ENCODE data around the gene RNPS1. TPM values are rescaled to one million over a fixed set of nuclear protein-coding genes. Genes with fewer than 3 reads are reported as not detected.

RNPS1 gene
- total and polyA plus RNA-seq, 2 donors (not counting 1 experiment from before 2014, with no cell fraction given), result 209 to 265 TPM

GRCh38 chr16:2253293-2253692 lies 14.6 kb downstream of the RNPS1 start:
- Histone ChIP-seq H2AFZ (ENCODE audit: insufficient read depth, low read depth, low read length, poor library complexity, severe bottlenecking) (no peak overlapping the region), H3K4me3 (ENCODE audit: control extremely low read depth in 1 of 5, extremely low read depth in 1 of 5, insufficient read depth in 1 of 5, low read depth in 2 of 5, low read length in 4 of 5) (no peak overlapping the region), H4K20me1 (ENCODE audit: control insufficient read depth, insufficient read depth, low read length, poor library complexity, severe bottlenecking) (peaks cover 18% of the 10 kb centered on the region), H3K79me2 (ENCODE audit: control insufficient read depth, insufficient read depth, low read length) (peaks cover 23% of the 10 kb centered on the region), H3K9ac (ENCODE audit: low read length) (no peak overlapping the region), H3K9me3 (ENCODE audit: control extremely low read depth in 1 of 3, control insufficient read depth in 2 of 3, insufficient read depth in 1 of 3, low read length in 2 of 3) (no peaks in the 10 kb centered on the region), H3K27me3 (replicated peaks in 1 of 4; ENCODE audit: control extremely low read depth in 1 of 4, control insufficient read depth in 3 of 4, insufficient read depth in 4 of 4, low read length in 3 of 4) (no peaks in the 10 kb centered on the region), H3K36me3 (replicated peaks in 1 of 2; ENCODE audit: control extremely low read depth in 1 of 2, control insufficient read depth in 1 of 2, extremely low read depth in 1 of 2, insufficient read depth in 2 of 2, low read length in 1 of 2) (peaks cover 0 to 39% of the 10 kb centered on the region in 2 experiments), H3K4me2 (replicated peaks; ENCODE audit: low read depth, low read length, poor library complexity, severe bottlenecking) (no peak overlapping the region), H3K27ac (ENCODE audit: low read length in 2 of 2) (peak overlapping the region; percentile 68 to 72), H3K4me1 (ENCODE audit: control insufficient read depth in 2 of 2, insufficient read depth in 2 of 2, low read length in 2 of 2) (peaks cover 12 to 41% of the 10 kb centered on the region in 2 donors)
- ChIA-PET POLR2A (no interaction called here), CTCF (interaction anchor here (0.6 to 3.9 kb wide), 5 partner anchors 10 to 233 kb away, joined by 3 to 71 read pairs (median 3); partner anchors contain the start of gene CASKIN1)
- WGBS (ENCODE audit: insufficient coverage), result 65% methylated on average over 7 of the region's 11 CpGs
- Mint-ChIP-seq H3K27me3 (no peaks in the 10 kb centered on the region), H3K4me1 (peaks cover 26% of the 10 kb centered on the region), H3K27ac (peak overlapping the region; percentile 90), H3K9me3 (ENCODE audit: insufficient read depth) (no peaks in the 10 kb centered on the region), H3K4me3 (peak overlapping the region; percentile 71)
- intact Hi-C loops (cut with micrococcal nuclease), result loop anchor here (5.0 to 10.0 kb wide), 3 partner anchors 89 to 254 kb away; partner anchors contain the start of genes ABCA3 and NHERF2
- no peak for ATAC-seq (ENCODE audit: low read depth)
- DNase-seq, result no peak
- TF ChIP-seq EZH2 (IDR thresholded peaks at IDR 0.05; ENCODE audit: borderline replicate concordance, insufficient read depth, low read depth, low read length, poor library complexity, severe bottlenecking), result no peak
- TF ChIP-seq CTCF (IDR thresholded peaks at IDR 0.05), result no peak

- H3K4me1 ChIP-seq (ENCODE audit: control insufficient read depth in 2 of 2, insufficient read depth in 2 of 2, low read length in 2 of 2), result peaks cover 12 to 41% of the 10 kb centered on the region in 2 donors
- H3K9ac ChIP-seq (ENCODE audit: low read length), result no peak overlapping the region
- ChIA-PET CTCF (interaction anchor here (0.5 to 3.9 kb wide), 13 partner anchors 11 to 1083 kb away, joined by 3 to 71 read pairs (median 5); partner anchors contain the start of gene CASKIN1), POLR2A (interaction anchor here (1.8 to 2.5 kb wide), 2 partner anchors 16 to 48 kb away, joined by 4 to 13 read pairs; partner anchors contain the start of genes MLST8 and RNPS1)
- H3K27me3 Mint-ChIP-seq, result no peaks in the 10 kb centered on the region
- peak overlapping the region; percentile 68 to 72 for H3K27ac ChIP-seq (ENCODE audit: low read length in 2 of 2)
- intact Hi-C loops (cut with micrococcal nuclease), result loop anchor here (5.0 to 10.0 kb wide), 3 partner anchors 90 to 255 kb away; partner anchors contain the start of genes ABCA3 and NHERF2
- no peak for TF ChIP-seq CTCF (IDR thresholded peaks at IDR 0.05)
- TF ChIP-seq EZH2 (IDR thresholded peaks at IDR 0.05; ENCODE audit: borderline replicate concordance, insufficient read depth, low read depth, low read length, poor library complexity, severe bottlenecking), result no peak
- no peaks in the 10 kb centered on the region for H3K9me3 Mint-ChIP-seq (ENCODE audit: insufficient read depth)
- H2AFZ ChIP-seq (ENCODE audit: insufficient read depth, low read depth, low read length, poor library complexity, severe bottlenecking), result no peak overlapping the region
- H3K4me3 ChIP-seq (ENCODE audit: control extremely low read depth in 1 of 5, extremely low read depth in 1 of 5, insufficient read depth in 1 of 5, low read depth in 2 of 5, low read length in 4 of 5), result no peak overlapping the region
- H3K27ac Mint-ChIP-seq, result peak overlapping the region; percentile 90
- H3K36me3 ChIP-seq (replicated peaks in 1 of 2; ENCODE audit: control extremely low read depth in 1 of 2, control insufficient read depth in 1 of 2, extremely low read depth in 1 of 2, insufficient read depth in 2 of 2, low read length in 1 of 2), result peaks cover 0 to 34% of the 10 kb centered on the region in 2 experiments
- DNase-seq (peak; percentile 53), ATAC-seq (ENCODE audit: low read depth) (no peak)
- WGBS (ENCODE audit: insufficient coverage), result 100% methylated on average over 1 of the region's 7 CpGs
- H3K27me3 ChIP-seq (replicated peaks in 1 of 4; ENCODE audit: control extremely low read depth in 1 of 4, control insufficient read depth in 3 of 4, insufficient read depth in 4 of 4, low read length in 3 of 4), result no peaks in the 10 kb centered on the region
- peaks cover 24% of the 10 kb centered on the region for H3K79me2 ChIP-seq (ENCODE audit: control insufficient read depth, insufficient read depth, low read length)
- H3K4me1 Mint-ChIP-seq, result peaks cover 26% of the 10 kb centered on the region
- H3K9me3 ChIP-seq (ENCODE audit: control extremely low read depth in 1 of 3, control insufficient read depth in 2 of 3, insufficient read depth in 1 of 3, low read length in 2 of 3), result no peaks in the 10 kb centered on the region
- peak overlapping the region; percentile 71 for H3K4me3 Mint-ChIP-seq
- H4K20me1 ChIP-seq (ENCODE audit: control insufficient read depth, insufficient read depth, low read length, poor library complexity, severe bottlenecking), result peaks cover 15% of the 10 kb centered on the region
- H3K4me2 ChIP-seq (replicated peaks; ENCODE audit: low read depth, low read length, poor library complexity, severe bottlenecking), result no peak overlapping the region
Observed at GRCh38 chr16:2252806-2253148, 15.1 kb downstream of the RNPS1 start.

Measured in B cell (primary cell).